HG02763 (cell line): ENCODE measurements around the gene HSBP1.

Experiments
- ATAC-seq: cut with Tn5 transposase; IDR thresholded peaks from one replicate; pipeline ENCODE4 v1.9.1; 2021; ENCODE audit warnings: mild to moderate bottlenecking, moderate library complexity; ENCODE audit not compliant: unreplicated experiment

HSBP1 gene

GRCh38 chr16:83807710-83808572 lies at the start of gene HSBP1:
HSBP1 (plus strand) TSS chr16:83807978; CDS start chr16:83808077, 99 bp downstream.
- ATAC-seq: peak; percentile 95

DNA sequence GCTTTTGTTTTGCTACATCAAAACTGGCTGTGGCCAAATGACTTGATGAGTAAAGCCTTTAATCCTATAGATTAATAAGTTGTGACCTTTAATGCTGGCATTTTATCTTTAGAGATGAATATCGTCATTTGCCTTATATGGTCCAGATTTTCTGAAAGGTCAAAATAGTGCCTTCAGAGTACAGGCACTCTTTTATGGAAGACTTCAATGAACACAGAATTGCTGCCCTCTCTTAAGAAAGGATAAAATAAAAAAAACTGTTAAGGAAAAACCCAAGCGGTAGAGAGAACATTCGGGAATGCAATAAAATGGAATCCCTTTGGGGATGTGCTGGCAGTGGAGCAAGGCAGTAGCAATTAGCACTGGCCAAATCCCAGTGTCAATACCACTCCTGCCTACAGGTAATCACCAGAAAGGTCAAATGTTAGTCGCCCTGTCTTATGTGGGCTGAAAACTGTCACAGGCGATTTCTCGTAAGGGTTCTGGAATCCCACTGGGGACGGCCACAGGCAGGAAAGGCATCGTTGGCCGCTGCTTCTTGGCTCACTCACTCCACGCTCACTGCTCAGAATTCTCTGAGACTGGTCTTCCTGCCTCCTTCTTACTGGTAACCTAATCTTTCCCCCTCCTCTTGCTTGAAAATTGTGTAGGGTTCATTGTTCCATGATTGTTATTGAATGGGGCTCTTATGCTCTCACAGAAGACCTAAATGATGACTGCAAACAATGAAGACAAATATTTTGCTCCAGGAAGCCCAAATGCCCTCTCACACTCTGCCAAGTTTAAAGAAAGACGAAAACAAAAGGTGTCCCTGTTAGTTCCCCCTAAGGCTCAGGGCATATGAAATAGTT lies 45.4 kb upstream of the HSBP1 start:
- ATAC-seq: no peak

DNA sequence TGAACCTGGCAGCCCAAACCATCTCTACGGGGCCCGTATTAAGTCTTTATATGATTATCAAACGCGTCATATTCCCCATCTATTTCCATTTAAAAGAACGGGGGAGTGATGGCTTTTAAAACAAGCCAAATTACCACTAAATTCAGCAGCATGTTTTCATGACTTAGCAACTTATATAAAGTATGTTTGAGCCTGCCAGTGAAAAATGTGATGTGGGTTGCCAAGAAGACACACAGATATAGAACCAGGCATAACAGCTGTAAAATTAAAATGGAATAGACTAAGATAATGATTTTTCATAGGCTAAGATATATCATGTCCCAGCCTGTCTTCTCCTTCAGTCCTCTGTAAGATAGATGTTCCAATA lies 44.8 kb upstream of the HSBP1 start:
- ATAC-seq: no peak

- no peak for ATAC-seq
These were observed 38.8 kb upstream of the HSBP1 start for GRCh38 chr16:83768986-83769385.

DNA sequence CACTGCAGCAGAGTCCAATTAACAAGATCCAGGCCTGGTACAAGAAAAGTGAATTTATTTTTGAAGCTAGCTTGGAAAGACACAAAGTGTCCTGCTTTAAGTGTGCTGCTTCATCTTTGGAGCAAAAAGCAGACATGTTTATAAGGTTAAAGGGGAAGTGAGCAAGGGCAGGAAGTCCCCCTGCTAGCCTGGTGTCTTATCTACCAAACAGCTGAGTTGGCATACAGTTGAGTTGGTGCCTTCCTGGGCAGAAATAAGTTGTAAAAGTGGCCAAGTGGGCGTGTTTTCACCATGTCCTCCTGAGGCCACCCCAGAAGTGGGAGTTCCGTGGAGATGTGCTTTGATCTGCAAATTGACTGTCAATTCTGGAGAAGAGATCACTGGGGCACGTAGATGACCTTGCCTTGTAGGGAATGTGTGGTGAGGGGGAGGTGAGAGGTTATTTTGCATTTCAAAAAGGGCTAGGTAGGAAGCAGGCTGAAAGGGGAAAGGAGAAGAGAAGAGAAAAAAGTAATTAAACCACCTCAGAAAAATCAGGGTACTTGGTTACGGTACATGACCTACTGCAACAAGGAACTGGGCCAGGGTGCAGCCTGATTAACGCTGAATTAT lies 38.3 kb upstream of the HSBP1 start:
- no peak for ATAC-seq

DNA sequence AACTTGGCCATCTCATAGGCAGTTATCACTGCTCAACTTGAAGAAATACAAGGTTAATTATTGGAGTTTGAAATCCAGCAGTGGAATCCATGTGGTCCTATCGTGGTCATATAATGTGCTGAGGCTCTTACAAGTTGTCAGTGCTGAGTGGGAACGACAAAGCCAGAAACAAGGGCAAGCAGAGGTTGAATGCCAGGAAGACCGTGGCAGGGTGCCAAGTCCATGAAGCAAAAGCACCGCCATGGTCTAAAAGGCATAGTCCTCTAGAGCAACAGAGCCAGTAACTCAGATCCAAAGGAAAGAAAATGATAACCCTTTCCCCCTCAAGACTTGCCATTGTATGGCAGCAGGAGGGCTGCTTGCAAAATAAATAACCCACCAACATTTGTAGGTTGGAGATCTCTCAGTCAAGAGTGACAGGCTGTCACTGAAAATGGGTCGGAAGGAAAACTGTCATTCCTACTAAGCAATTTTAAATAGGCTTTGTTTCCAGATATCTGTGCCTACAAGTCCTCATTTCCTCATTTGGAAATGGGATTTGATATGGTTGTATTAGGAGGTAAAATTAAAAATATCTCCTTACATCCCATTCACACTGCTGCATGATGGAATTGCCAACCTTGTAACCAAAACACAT lies 36.4 kb upstream of the HSBP1 start:
- no peak for ATAC-seq

DNA sequence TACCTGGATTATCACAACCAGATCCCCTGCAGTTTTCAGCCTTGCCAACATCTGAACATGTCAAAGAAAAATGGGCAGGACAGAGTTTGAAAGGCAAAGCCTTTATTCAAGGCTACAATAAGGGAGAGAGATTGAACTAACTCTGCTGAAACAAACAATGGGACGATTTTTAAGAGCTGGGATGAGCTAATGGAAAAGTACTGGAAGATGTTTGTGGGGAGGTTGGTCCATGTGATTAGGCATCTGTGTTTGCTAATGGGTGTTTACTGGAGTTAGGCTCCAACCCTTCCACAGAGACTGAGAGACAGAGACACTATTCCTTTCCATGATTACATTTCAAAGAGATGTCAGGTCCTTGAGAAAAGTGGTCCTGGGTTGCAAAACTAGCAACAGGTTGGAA lies 35.0 kb upstream of the HSBP1 start:
- ATAC-seq: no peak

- no peak for ATAC-seq
These were observed 33.7 kb upstream of the HSBP1 start for GRCh38 chr16:83774066-83774465.

- ATAC-seq: no peak
These were observed 30.8 kb upstream of the HSBP1 start for GRCh38 chr16:83776944-83777343.

DNA sequence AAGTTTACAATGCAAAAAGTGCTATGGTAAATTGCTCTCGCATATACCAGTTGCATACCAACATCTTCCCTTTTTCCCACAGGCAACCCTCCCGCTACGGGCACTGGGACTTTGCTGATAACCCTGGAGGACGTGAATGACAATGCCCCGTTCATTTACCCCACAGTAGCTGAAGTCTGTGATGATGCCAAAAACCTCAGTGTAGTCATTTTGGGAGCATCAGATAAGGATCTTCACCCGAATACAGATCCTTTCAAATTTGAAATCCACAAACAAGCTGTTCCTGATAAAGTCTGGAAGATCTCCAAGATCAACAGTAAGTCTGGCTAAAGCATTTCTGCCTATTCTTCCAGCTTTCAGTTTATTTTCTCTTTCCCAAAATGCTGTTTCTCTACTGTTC lies 27.9 kb upstream of the HSBP1 start:
- ATAC-seq: no peak

DNA sequence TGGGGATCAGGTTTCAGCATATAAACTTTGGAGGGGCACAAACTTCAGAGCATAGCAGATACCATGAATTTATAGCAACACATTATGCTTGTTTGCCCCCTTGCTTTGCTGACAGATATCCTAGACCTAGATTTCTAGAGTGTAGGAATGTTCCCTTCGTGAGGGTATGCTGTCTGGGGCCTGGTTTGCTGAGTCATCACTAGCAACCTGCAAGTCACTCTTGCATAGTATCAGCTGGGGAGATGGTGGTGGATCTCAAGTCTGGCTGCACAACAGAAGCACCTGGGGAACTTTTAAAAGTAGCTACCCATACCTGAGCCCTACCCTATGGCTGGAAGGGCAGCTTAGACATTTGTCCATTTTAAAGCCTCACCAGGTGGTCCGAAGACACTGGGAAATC lies 22.3 kb upstream of the HSBP1 start:
- ATAC-seq: no peak

DNA sequence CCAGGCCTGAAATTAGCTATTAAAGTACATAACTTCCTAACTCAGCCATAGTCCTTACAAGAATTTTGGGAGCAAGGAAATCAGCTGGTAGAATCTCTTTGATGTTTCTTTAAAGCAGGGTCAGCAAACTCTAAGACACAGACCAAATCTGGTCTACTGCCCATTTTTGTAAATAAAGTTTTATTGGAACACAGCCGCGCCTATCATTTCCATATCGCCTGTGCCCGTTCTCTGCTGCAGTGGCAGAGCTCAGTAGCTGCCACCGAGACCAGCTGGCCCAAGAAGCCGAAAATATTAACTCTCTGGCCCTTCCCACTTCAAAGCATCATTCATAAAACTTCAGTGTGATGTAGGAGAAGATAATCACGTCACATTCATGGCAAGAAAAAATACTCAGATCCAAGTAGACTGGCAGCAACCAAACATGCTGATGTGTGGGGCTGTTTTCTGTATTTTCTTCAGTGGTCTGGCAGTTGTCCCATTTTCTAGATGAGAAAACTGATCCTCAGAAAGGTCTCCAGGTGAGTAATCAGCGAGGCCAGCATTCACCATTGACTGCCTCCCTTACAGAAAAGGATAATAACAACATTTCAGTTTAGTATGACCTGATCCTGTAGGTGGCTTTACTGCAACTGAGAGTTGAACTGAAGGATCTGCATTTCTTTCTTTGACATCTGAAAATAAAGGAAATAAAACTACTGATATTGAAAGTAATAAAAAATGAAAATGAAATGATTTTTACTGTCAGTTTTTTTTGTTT lies 18.0 kb upstream of the HSBP1 start:
- ATAC-seq: no peak

DNA sequence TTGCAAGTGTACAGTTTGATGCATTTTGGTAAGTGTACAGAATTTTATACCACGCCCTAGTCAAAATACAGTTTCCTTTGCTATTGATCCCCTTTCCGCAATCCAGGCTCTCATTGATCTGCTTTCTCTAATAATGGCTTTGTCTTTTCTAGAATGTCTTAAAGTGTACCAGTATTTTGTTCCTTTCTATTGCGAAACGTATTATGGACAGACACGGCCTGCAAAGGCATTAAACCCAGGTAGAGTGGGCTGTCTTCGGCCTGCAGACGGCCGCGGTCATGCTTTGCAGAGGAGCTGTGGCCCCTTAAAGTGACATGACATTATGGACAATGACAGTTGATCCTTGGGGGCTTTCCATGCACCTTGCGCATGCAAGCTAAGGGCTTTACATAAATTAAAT lies 15.9 kb upstream of the HSBP1 start:
- ATAC-seq: no peak

- ATAC-seq: no peak
These were observed 15.4 kb upstream of the HSBP1 start for GRCh38 chr16:83792391-83792790.

DNA sequence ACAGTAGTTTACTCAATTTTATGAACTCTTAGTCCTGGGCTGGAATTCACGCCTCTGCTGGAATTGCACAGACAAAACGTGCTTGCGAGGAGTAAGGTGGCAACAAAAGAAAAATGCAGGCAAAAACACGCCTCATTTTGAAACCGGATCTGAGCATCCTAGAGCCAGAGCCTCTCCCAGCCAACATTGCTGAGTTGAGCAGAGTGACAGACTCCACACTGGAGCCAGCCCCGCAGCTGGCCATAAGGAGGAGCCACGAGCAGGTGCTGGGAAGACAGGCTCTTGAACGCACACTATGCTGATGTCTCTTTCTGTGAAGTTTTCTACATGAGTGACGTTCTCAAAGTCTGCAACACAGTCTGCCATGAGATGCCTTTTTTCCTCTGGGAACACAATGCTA lies 14.6 kb upstream of the HSBP1 start:
- no peak for ATAC-seq

DNA sequence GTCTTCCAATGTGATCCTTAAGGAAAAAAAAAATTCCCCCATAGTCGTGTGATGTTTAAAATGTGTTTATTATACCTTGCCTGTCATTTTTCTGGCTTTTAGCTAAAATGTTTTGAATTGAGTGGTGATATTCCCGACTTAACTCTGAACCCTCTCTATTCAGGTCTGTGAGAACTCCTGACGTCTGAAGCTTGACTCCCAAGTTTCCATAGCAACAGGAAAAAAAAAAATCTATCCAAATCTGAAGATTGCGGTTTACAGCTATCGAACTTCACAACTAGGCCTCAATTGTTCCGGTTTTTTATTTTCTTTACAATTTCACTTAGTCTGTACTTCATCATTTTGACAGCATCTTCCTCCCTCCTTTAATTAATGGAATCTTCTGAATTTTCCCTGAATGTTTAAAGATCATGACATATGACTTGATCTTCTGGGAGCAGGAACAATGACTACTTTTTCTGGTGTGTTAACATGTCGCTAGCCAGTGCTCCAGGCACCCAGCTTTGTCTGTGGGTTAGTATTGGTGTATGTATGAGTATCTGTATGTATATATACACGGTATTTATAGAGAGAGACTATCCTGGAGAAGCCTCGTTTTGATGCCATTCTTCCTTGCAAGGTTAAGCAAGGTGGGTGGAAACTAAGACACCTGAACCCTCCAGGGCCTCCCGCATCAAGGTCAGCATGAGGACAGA lies 12.8 kb upstream of the HSBP1 start:
- no peak for ATAC-seq

- ATAC-seq: no peak
These were observed 10.8 kb upstream of the HSBP1 start for GRCh38 chr16:83797013-83797412.

DNA sequence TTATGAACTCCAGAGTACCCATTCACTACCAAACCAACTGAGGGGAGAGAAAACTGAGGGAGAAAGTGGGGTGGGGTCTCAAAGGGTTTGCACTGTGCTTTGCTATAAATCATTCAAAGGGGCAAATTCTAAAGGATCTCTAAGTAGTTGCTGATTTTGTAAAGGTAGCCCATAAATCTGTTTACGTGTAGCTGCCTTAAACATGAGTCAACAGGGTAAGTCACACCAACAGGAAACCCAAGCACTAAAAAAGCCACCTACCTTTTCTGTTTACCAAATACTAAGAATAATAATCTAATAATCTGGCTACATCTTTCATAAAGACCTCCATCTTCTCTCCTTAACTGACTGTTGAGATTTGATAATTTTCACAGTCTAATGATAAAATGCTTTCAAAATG lies 8.4 kb upstream of the HSBP1 start:
- ATAC-seq: no peak

GRCh38 chr16:83802135-83802534 lies 5.6 kb upstream of the HSBP1 start:
- peak; percentile 47 for ATAC-seq
